Brain microvascular endothelial cell (primary cell): Measurements from ENCODE around the gene VDAC1.

Experiments used
- DNase-seq: peaks from one replicate; pipeline ENCODE4 v3.0.0-alpha.2; 2020
- H3K27ac ChIP-seq: fragments of 250-450 bp; sonication (Bioruptor Pico); 2 replicates; pipeline ENCODE4 v1.5.1; 2020; ENCODE audit warnings: mild to moderate bottlenecking, moderate library complexity
- H3K27me3 ChIP-seq: fragments of 250-450 bp; sonication (Bioruptor Pico); replicated peaks from 2 replicates; pipeline ENCODE4 v1.5.1; 2020; ENCODE audit warnings: mild to moderate bottlenecking
- H3K36me3 ChIP-seq: fragments of 250-450 bp; sonication (Bioruptor Pico); replicated peaks from 2 replicates; pipeline ENCODE4 v1.5.1; 2020; ENCODE audit warnings: mild to moderate bottlenecking
- H3K4me3 ChIP-seq: 2 replicates; pipeline ENCODE4 v1.5.1; 2011; ENCODE audit warnings: low read depth, mild to moderate bottlenecking, control low read depth, low read length, moderate library complexity
- CTCF ChIP-seq: IDR thresholded peaks from 2 replicates; pipeline ENCODE4 v1.5.1; 2011; ENCODE audit warnings: low read depth, mild to moderate bottlenecking, moderate library complexity, low read length, control low read depth, inconsistent platforms; ENCODE audit errors: missing control alignments
- in situ Hi-C: cut with HindIII; loops from 2 replicates; pipeline ENCODE4 v1.10.0; 2017; ENCODE audit warnings: low sequenced_read_pairs, low pct_ligation_motif_present

The VDAC1 gene

GRCh38 chr5:133924221-133924920 lies 80.4 kb downstream of the VDAC1 start:
- no peak overlapping the region for H3K27ac ChIP-seq
- H3K4me3 ChIP-seq, result no peak overlapping the region
- no peak for DNase-seq
- in situ Hi-C loops, result no loop called here
- no peak for TF ChIP-seq CTCF
- no peaks in the 10 kb centered on the region for H3K27me3 ChIP-seq
- H3K36me3 ChIP-seq, result no peaks in the 10 kb centered on the region

- no peak overlapping the region for H3K27ac ChIP-seq
- in situ Hi-C loops, result no loop called here
- H3K27me3 ChIP-seq, result no peaks in the 10 kb centered on the region
- TF ChIP-seq CTCF, result no peak
- H3K36me3 ChIP-seq, result no peaks in the 10 kb centered on the region
- H3K4me3 ChIP-seq, result no peak overlapping the region
- DNase-seq, result no peak
Observed at GRCh38 chr5:133921979-133922378, 82.8 kb downstream of the VDAC1 start.
